Measurements from ENCODE around the gene EPSTI1.

- TF ChIP-seq MAX (IDR thresholded peaks at IDR 0.05) (no peak), REST (IDR thresholded peaks at IDR 0.05; ENCODE audit: low read depth) (no peak), TAF1 (IDR thresholded peaks at IDR 0.05; ENCODE audit: low read depth) (no peak), FOXM1 (IDR thresholded peaks at IDR 0.05; ENCODE audit: borderline replicate concordance, low read depth) (no peak), USF1 (IDR thresholded peaks at IDR 0.05) (no peak), NFIC (IDR thresholded peaks at IDR 0.05) (no peak), EP300 (IDR thresholded peaks at IDR 0.05; ENCODE audit: borderline replicate concordance) (no peak), EGR1 (IDR thresholded peaks at IDR 0.05) (no peak), RAD21 (IDR thresholded peaks at IDR 0.05; ENCODE audit: low read depth) (no peak), ZBTB7A (IDR thresholded peaks at IDR 0.05; ENCODE audit: low read depth) (no peak), CEBPB (IDR thresholded peaks at IDR 0.05) (no peak)
Observed at GRCh38 chr13:43039966-43040365, 47.9 kb upstream of the EPSTI1 start.

Data from Ishikawa (cell line).